ENCODE results near the gene SPTBN1. TPM values are rescaled to one million over a fixed set of nuclear protein-coding genes. Genes with fewer than 3 reads are reported as not detected.
A peak's percentile ranks its signal among the peaks of the same experiment; 100 is the strongest.

Gene SPTBN1
- total RNA-seq, 2 experiments from 2014 or later, result 132 to 183 TPM

DNA sequence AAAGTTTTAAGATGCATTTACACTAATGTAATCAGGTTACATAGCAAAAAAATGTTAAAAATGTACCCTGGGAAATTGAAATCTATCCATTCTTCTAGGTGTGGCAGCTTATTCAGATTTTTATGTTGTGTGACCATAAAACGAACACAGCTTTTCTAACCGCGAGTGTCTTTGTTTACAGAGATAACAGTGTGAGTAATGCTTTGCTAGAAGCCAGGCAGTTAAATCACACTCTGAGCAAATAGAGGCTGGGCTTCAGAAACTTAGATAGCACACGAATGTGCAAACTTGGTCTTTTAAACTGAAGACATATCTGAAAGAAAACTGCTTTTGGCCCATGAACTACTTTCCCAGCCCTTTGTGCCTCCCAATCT, 116.1 kb downstream of the SPTBN1 start:
- peak overlapping the region; percentile 73 for H3K4me2 ChIP-seq (ENCODE audit: low read length)
- H2AFZ ChIP-seq (ENCODE audit: low read length), result no peak overlapping the region; the same call in 1 of the 2 replicates
- H3K9me3 ChIP-seq (ENCODE audit: low read length), result no peaks in the 10 kb centered on the region
- H3K27ac ChIP-seq (ENCODE audit: low read depth, low read length, poor library complexity, severe bottlenecking), result peak overlapping the region; percentile 87
- H4K20me1 ChIP-seq (ENCODE audit: insufficient read depth, low read length), result no peaks in the 10 kb centered on the region
- H3K4me3 ChIP-seq (ENCODE audit: low read depth, low read length, poor library complexity, severe bottlenecking), result peak overlapping the region; percentile 51
- ChIA-PET POLR2A (interaction anchor here (0.6 to 5.8 kb wide), 5 partner anchors 8 to 1382 kb away, joined by 3 to 56 read pairs (median 4); no protein-coding TSS in a partner anchor), CTCF (ENCODE audit: unreplicated experiment) (no interaction called here)
- peaks cover 95% of the 10 kb centered on the region for H3K4me1 ChIP-seq (ENCODE audit: insufficient read depth, low read length, poor library complexity, severe bottlenecking)
- 0 out of 2 replicates have a peak, but pooled peaks cover 3% of the 10 kb centered on the region for H3K36me3 ChIP-seq (ENCODE audit: insufficient read depth, low read length)
- TF ChIP-seq, protein P1, sequence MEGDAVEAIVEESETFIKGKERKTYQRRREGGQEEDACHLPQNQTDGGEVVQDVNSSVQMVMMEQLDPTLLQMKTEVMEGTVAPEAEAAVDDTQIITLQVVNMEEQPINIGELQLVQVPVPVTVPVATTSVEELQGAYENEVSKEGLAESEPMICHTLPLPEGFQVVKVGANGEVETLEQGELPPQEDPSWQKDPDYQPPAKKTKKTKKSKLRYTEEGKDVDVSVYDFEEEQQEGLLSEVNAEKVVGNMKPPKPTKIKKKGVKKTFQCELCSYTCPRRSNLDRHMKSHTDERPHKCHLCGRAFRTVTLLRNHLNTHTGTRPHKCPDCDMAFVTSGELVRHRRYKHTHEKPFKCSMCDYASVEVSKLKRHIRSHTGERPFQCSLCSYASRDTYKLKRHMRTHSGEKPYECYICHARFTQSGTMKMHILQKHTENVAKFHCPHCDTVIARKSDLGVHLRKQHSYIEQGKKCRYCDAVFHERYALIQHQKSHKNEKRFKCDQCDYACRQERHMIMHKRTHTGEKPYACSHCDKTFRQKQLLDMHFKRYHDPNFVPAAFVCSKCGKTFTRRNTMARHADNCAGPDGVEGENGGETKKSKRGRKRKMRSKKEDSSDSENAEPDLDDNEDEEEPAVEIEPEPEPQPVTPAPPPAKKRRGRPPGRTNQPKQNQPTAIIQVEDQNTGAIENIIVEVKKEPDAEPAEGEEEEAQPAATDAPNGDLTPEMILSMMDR (conservative IDR thresholded peaks at IDR 0.05; ENCODE audit: low read length), result no peak
- no peak for TF ChIP-seq EZH2phosphoT487 (IDR thresholded peaks at IDR 0.05; ENCODE audit: borderline replicate concordance, low read depth, low read length)
- peaks cover 100% of the 10 kb centered on the region for H3K79me2 ChIP-seq (ENCODE audit: insufficient read depth, low read depth, low read length)
- no peak for DNase-seq (ENCODE audit: low spot score)
- intact Hi-C loops (cut with micrococcal nuclease; ENCODE audit: unreplicated experiment), result loop anchor here (5.0 kb wide), 1 partner anchor 215 kb away; no protein-coding TSS in a partner anchor
- H3K9me2 ChIP-seq (ENCODE audit: insufficient read depth, low read length), result no peaks in the 10 kb centered on the region
- no TSS peak for BruUV-seq (replicated peaks)

DNA sequence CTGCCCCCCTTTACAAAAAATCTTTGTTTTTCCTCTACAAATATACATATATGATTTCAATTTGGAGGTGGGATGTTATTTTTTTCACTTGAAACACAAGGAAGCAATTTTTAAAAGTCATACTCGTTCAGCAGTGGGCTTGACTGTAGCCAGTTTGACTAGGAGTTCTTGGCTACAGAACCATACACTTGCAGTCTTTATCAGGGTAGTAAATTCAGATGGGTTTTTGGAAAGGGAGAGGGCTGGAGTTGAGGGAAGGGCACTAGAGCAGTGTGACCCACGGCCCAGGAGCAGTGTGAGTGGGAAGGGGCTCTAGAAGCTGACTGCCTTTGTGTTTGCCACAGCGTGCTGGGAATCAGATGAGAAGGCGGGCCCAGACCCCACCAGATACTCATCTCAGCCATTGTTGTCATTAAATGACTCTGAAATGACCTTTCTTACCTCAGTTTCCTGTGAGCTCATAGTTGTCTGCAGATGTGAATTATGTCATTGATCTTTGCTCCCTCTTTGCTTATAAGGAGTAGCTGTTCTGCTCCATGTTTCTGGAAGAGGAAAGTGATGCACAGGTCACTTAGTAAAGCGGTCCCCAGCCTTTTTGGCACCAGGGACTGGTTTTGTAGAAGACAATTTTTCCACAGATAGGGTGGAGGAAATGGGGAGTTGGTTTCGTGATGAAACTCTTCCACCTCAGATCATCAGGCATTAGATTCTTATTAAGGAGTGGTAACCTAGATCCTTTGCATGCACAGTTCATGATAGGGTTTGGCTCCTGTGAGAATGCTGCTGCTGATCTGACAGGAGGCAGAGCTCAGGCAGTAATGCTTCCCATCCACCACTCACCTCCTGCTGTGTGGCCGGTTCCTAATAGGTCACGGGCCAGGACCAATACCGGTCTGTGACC, 116.8 kb downstream of the SPTBN1 start:
- Histone ChIP-seq H3K79me2 (ENCODE audit: insufficient read depth, low read depth, low read length) (peaks cover 100% of the 10 kb centered on the region), H2AFZ (ENCODE audit: low read length) (no peak overlapping the region; the same call in 1 of the 2 replicates), H3K4me2 (ENCODE audit: low read length) (peak overlapping the region; percentile 73), H3K9me3 (ENCODE audit: low read length) (no peaks in the 10 kb centered on the region), H3K27ac (ENCODE audit: low read depth, low read length, poor library complexity, severe bottlenecking) (peak overlapping the region; percentile 87), H4K20me1 (ENCODE audit: insufficient read depth, low read length) (no peaks in the 10 kb centered on the region), H3K36me3 (ENCODE audit: insufficient read depth, low read length) (0 out of 2 replicates have a peak, but pooled peaks cover under 1% of the 10 kb centered on the region), H3K4me1 (ENCODE audit: insufficient read depth, low read length, poor library complexity, severe bottlenecking) (peaks cover 95% of the 10 kb centered on the region), H3K9me2 (ENCODE audit: insufficient read depth, low read length) (no peaks in the 10 kb centered on the region), H3K4me3 (ENCODE audit: low read depth, low read length, poor library complexity, severe bottlenecking) (peak overlapping the region; percentile 51)
- DNase-seq (ENCODE audit: low spot score), result no peak
- CTCF ChIA-PET (ENCODE audit: unreplicated experiment), result no interaction called here
- intact Hi-C loops (cut with micrococcal nuclease; ENCODE audit: unreplicated experiment), result loop anchor here (5.0 kb wide), 1 partner anchor 214 kb away; no protein-coding TSS in a partner anchor
- TF ChIP-seq, protein P1 (conservative IDR thresholded peaks at IDR 0.05; ENCODE audit: low read length), result no peak
- no peak for TF ChIP-seq EZH2phosphoT487 (IDR thresholded peaks at IDR 0.05; ENCODE audit: borderline replicate concordance, low read depth, low read length)
- no TSS peak for BruUV-seq (replicated peaks)
- POLR2A ChIA-PET, result interaction anchor here (0.6 to 5.8 kb wide), 7 partner anchors 8 to 1382 kb away, joined by 3 to 56 read pairs (median 4); no protein-coding TSS in a partner anchor

All from OCI-LY7 (cell line).